ENCODE data around the gene TFF1. TPM values are rescaled to one million over a fixed set of nuclear protein-coding genes. Genes with fewer than 3 reads are reported as not detected.
A peak's percentile ranks its signal among the peaks of the same experiment; 100 is the strongest.

TFF1 gene
- total RNA-seq, 1 donor from 2014 or later = not detected

DNA sequence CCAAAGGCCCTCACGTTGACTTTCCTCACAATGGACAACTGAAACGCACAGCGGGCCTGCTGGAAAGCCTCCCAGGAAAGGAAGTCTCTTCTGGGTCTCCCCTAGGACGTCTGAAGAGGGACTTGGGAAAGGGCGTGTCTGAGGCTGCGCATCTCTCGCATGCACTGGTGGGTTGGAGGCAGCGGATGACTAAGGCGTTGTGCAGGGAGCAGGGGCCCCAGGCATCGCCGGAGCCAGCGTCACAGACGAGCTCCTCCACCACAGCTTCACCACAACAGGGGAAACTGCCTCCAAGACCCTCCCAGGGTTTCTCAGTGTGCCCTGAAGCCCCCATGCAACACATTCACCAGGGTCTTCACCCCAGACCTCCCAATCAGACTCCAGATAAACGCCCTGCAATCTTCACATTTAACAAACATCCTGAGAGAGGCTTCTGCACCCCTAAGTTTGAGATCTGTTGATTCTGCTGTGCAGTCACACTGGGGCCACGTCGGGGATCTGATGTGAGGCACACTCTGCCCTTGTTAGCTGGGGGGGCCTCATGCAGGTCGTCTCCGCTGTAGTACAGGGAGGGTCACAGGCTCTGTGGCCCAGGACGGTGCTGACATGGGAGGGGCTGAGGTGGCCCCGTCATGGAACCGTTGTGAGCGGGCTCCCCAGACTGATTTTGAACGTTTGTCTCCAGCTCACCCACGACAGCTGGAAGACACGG, 7.0 kb upstream of the TFF1 start:
- H3K4me1 Mint-ChIP-seq = no peaks in the 10 kb centered on the region
- no peak overlapping the region for H3K27ac Mint-ChIP-seq (ENCODE audit: unreplicated experiment)
- H3K27me3 Mint-ChIP-seq (ENCODE audit: low read depth) = no peaks in the 10 kb centered on the region
- H3K4me3 Mint-ChIP-seq = no peak overlapping the region
- H3K36me3 Mint-ChIP-seq (ENCODE audit: low read depth) = no peaks in the 10 kb centered on the region
- H3K9me3 Mint-ChIP-seq = no peaks in the 10 kb centered on the region
- TF ChIP-seq, protein P1, sequence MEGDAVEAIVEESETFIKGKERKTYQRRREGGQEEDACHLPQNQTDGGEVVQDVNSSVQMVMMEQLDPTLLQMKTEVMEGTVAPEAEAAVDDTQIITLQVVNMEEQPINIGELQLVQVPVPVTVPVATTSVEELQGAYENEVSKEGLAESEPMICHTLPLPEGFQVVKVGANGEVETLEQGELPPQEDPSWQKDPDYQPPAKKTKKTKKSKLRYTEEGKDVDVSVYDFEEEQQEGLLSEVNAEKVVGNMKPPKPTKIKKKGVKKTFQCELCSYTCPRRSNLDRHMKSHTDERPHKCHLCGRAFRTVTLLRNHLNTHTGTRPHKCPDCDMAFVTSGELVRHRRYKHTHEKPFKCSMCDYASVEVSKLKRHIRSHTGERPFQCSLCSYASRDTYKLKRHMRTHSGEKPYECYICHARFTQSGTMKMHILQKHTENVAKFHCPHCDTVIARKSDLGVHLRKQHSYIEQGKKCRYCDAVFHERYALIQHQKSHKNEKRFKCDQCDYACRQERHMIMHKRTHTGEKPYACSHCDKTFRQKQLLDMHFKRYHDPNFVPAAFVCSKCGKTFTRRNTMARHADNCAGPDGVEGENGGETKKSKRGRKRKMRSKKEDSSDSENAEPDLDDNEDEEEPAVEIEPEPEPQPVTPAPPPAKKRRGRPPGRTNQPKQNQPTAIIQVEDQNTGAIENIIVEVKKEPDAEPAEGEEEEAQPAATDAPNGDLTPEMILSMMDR (conservative IDR thresholded peaks at IDR 0.05) = no peak
- no peak for DNase-seq (ENCODE audit: low read depth, low spot score)

DNA sequence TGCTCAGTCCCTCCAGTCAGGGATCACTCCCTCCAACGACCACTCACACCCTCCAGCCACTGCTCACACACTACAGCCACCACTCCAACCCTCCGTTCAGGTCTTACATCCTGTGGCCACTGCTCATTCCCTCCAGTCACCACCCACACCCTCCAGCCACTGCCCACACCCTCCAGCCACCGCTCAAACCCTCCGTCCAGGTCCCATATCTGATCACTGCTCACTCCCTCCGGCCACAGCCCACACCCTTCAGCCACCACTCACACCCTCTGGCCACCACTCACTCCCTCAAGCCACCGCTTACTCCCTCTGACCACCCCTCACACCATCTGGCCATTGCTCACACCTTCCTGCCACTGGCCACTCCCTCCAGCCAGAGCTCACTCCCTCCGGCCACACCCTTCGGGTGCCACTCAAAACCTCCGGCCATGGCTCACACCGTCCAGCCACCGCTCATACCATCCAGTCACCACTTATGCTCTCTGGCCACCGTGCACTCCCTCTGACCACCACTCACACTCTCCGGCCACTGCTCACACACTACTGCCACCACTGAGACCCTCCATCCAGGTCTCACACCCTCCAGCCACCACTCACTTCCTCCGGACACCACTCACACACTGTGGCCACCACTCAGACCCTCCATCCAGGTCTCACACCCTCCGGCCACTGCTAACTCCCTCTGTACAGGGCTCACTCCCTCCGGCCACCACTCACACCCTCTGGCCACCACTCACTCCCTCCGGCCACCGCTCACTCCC, 4.7 kb upstream of the TFF1 start:
- DNase-seq (ENCODE audit: low read depth, low spot score) = no peak
- Mint-ChIP-seq H3K27me3 (ENCODE audit: low read depth) (no peaks in the 10 kb centered on the region), H3K9me3 (no peaks in the 10 kb centered on the region), H3K4me1 (no peaks in the 10 kb centered on the region), H3K36me3 (ENCODE audit: low read depth) (no peaks in the 10 kb centered on the region), H3K4me3 (no peak overlapping the region), H3K27ac (ENCODE audit: unreplicated experiment) (peak overlapping the region; percentile 96)
- TF ChIP-seq, protein P1 (conservative IDR thresholded peaks at IDR 0.05) = no peak

DNA sequence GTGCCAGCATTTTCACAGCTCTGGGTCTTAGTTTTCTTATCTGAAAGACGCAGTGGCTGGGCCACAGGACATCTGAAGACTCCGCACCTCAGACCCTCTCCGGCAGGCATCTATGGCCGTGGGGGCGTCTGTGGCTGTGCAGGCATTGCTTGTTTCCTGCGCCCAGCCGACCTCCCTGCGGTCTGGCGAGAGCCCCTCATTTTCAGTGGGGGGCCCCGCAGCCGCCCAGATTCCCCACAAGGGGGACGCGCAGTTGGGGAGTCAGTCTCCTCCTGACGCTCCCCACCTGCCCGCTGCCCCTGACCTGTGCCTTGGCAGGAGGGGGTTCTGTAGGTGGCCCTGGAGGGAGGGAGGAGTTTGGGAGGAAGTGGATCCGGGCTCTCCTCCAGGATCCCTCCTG, 3.5 kb upstream of the TFF1 start:
- no peak overlapping the region for H3K4me3 Mint-ChIP-seq
- no peaks in the 10 kb centered on the region for H3K9me3 Mint-ChIP-seq
- no peak for DNase-seq (ENCODE audit: low read depth, low spot score)
- H3K27ac Mint-ChIP-seq (ENCODE audit: unreplicated experiment) = no peak overlapping the region
- no peaks in the 10 kb centered on the region for H3K36me3 Mint-ChIP-seq (ENCODE audit: low read depth)
- H3K4me1 Mint-ChIP-seq = no peaks in the 10 kb centered on the region
- TF ChIP-seq, protein P1 (conservative IDR thresholded peaks at IDR 0.05) = peak; percentile 31
- no peaks in the 10 kb centered on the region for H3K27me3 Mint-ChIP-seq (ENCODE audit: low read depth)

DNA sequence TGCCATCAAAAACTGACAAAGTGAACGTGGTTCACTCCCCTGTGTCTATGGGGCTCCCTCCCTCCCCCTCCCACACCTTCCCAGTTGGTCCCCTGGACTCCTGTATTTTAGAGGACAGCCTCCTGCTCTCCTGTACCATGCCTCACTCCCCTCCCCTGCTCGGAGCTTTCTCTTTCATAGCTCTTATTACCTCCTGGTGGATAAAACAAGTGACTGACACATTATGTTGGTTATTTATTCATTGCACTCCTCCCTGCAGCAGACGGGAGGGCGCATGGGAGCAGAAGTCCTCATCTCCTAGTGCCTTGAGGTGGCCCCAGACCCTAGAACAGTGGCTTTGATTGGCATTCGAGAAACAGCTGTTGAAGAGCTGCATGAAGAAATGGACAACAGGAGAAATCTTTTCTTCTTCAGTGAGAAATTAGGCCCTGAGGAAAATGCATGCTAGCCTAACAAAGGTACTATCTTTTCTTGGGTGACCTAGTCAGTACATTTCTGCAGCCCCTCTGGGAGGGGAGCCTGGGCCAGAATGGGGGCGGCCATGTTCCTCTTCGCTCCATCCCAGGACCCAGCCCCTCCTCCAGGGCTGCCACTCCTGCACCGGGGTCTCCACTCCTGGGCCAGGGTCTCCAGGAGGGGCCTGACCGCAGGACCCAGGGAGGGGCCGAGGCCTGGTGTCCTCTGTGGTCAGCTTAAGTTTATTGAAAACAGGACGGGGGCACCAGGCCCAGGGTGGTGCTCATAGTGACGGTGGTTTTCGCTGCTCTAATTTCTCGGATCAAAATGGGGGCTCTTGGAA, 1.2 kb upstream of the TFF1 start:
- Mint-ChIP-seq H3K27ac (ENCODE audit: unreplicated experiment) (no peak overlapping the region), H3K36me3 (ENCODE audit: low read depth) (no peaks in the 10 kb centered on the region), H3K9me3 (no peaks in the 10 kb centered on the region), H3K4me3 (no peak overlapping the region), H3K27me3 (ENCODE audit: low read depth) (no peaks in the 10 kb centered on the region), H3K4me1 (no peaks in the 10 kb centered on the region)
- DNase-seq (ENCODE audit: low read depth, low spot score) = no peak
- TF ChIP-seq, protein P1 (conservative IDR thresholded peaks at IDR 0.05) = no peak

DNA sequence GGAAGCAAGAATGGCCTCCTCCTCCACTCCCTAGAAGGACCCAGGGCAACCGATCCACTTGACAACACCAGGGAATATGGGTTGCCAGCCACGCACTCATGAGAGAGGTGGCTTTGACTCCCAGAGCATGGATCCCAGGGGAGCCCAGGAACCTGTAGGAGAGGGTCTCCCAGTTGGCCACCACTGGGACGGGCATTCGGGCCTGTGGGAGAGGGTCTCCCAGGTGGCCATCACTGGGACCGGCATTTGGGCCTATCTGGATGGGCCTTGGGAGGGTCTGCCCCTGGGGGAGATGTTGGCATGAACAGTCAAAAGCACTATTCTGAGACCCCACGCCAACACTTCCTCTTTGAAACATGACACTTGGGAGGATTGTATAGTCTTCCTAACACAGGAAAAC, 565 bp downstream of the TFF1 start:
- Mint-ChIP-seq H3K36me3 (ENCODE audit: low read depth) (no peaks in the 10 kb centered on the region), H3K4me3 (no peak overlapping the region), H3K27me3 (ENCODE audit: low read depth) (no peaks in the 10 kb centered on the region), H3K9me3 (no peaks in the 10 kb centered on the region), H3K27ac (ENCODE audit: unreplicated experiment) (no peak overlapping the region), H3K4me1 (no peaks in the 10 kb centered on the region)
- TF ChIP-seq, protein P1 (conservative IDR thresholded peaks at IDR 0.05) = no peak
- DNase-seq (ENCODE audit: low read depth, low spot score) = no peak
